ENCODE measurements around the gene DYNLRB2. TPM values are rescaled to one million over a fixed set of nuclear protein-coding genes. Genes with fewer than 3 reads are reported as not detected.

DYNLRB2 gene
- total RNA-seq: 5.3 TPM in 1 of 2 replicates, not detected in the other
- 2.3 TPM in 1 of 2 replicates, not detected in the other for polyA plus RNA-seq

- no peaks in the 10 kb centered on the region for H3K36me3 ChIP-seq
- no peaks in the 10 kb centered on the region for H3K4me1 ChIP-seq (ENCODE audit: low read depth)
- no peak within 1 kb of the TSS for H3K27ac ChIP-seq
- peaks cover 63% of the 10 kb centered on the region for H3K27me3 ChIP-seq
- H3K4me3 ChIP-seq: peak within 1 kb of the TSS; percentile 51
- no peak for TF ChIP-seq CTCF (IDR thresholded peaks at IDR 0.05; ENCODE audit: low read depth, low read length)
- H3K9me3 ChIP-seq (ENCODE audit: low read depth): no peaks in the 10 kb centered on the region
- DNase-seq (ENCODE audit: low read depth in 1 of 2, low spot score in 1 of 2): peak; percentile 92 to 96
Observed at GRCh38 chr16:80540516-80541305, at the start of gene DYNLRB2. Gene DYNLRB2, plus strand, starts transcription at chr16:80540993. Its CDS starts 84 bp downstream, at chr16:80541077.

DNA sequence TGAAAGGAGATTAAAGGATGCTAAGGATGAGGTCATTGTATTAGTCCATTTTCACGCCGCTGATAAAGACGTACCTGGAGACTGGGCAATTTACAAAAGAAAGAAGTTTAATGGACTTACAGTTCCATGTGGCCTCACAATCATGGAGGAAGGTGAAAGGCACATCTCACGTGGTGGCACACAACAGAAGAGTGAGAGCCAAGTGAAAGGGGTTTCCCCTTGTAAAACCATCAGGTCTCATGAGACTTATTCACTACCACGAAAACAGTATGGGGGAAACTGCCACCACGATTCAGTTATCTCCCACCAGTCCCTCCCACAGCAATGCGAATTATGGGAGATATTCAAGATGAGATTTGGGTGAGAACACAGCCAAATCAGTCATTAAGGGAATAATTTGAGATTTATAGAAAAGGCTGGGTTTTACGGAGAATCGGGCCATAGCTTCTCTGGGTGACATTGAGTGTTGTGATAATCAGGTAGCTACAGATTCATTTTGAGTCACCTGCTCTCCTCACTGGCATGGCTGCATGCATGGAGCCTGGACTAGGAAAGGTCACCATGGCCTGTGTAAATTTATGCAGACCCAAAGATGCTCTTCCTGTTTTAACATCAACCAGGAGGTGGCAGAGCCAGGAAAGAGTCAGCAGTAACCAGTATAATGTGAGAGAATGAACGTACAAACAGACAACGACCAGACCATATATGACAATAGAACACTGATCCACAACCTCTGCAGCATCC, 40.5 kb upstream of the DYNLRB2 start:
- H3K36me3 ChIP-seq: no peaks in the 10 kb centered on the region
- no peaks in the 10 kb centered on the region for H3K27me3 ChIP-seq
- no peak overlapping the region for H3K4me3 ChIP-seq
- H3K4me1 ChIP-seq (ENCODE audit: low read depth): no peaks in the 10 kb centered on the region
- no peak for DNase-seq (ENCODE audit: low read depth in 1 of 2, low spot score in 1 of 2)
- H3K27ac ChIP-seq: no peak overlapping the region
- no peaks in the 10 kb centered on the region for H3K9me3 ChIP-seq (ENCODE audit: low read depth)
- no peak for TF ChIP-seq CTCF (IDR thresholded peaks at IDR 0.05; ENCODE audit: low read depth, low read length)

DNA sequence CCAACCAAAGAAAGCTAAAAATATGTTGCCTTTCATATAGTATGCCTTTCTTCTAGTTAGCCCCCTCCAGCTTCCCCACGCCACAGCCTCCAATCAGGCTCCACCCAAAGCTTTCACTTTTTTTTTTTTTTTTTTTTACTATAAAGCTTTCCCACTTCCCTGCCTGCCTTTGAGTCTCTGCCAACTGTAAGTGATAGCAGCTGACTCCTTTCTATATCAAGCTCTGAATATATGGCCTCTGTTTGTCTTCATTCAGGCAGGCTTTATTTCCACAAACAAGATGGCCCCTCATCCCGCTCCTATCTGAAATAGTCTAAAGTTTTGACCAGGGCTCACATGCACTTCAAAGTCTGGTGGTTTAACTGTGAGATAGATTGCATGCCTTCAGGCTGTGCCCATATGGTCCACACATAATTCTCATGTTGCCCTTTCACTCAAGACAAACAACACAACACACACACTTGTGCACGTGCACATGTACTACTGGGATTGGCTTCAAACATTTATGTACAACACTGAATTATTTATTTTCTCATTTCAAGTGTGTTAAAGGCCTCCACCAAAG, 39.8 kb upstream of the DYNLRB2 start:
- Histone ChIP-seq H3K9me3 (ENCODE audit: low read depth) (no peaks in the 10 kb centered on the region), H3K27ac (no peak overlapping the region), H3K27me3 (no peaks in the 10 kb centered on the region), H3K4me3 (no peak overlapping the region), H3K36me3 (no peaks in the 10 kb centered on the region), H3K4me1 (ENCODE audit: low read depth) (no peaks in the 10 kb centered on the region)
- DNase-seq (ENCODE audit: low read depth in 1 of 2, low spot score in 1 of 2): no peak
- TF ChIP-seq CTCF (IDR thresholded peaks at IDR 0.05; ENCODE audit: low read depth, low read length): no peak

GRCh38 chr16:80503107-80503506, 37.7 kb upstream of the DYNLRB2 start:
- H3K27ac ChIP-seq: no peak overlapping the region
- TF ChIP-seq CTCF (IDR thresholded peaks at IDR 0.05; ENCODE audit: low read depth, low read length): no peak

DNA sequence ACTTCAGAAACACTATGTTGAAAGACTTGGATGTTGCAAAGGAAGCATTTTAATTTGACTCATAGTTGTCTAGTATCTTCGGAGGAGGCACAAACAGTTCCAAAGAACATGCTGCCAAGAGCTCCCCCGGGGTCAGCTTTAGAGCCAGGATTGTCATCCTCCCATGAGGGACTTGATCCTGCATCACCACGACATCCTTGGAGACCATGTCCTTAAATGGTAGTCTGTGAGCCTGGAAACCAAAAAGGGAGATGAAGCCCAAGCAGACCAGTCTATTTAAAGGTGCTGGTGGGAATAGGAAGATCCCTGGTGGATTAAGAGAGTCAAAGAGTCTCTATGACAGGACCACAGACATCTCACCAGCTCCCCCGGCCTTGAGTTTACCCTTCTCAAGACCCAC, 33.3 kb upstream of the DYNLRB2 start:
- TF ChIP-seq CTCF (IDR thresholded peaks at IDR 0.05; ENCODE audit: low read depth, low read length): no peak
- Histone ChIP-seq H3K27me3 (no peaks in the 10 kb centered on the region), H3K36me3 (no peaks in the 10 kb centered on the region), H3K27ac (no peak overlapping the region), H3K9me3 (ENCODE audit: low read depth) (no peaks in the 10 kb centered on the region), H3K4me1 (ENCODE audit: low read depth) (no peaks in the 10 kb centered on the region), H3K4me3 (no peak overlapping the region)
- DNase-seq (ENCODE audit: low read depth in 1 of 2, low spot score in 1 of 2): no peak

More at GRCh38 chr16:80503107-80503506, 37.7 kb upstream of the DYNLRB2 start:
- Histone ChIP-seq H3K4me1 (ENCODE audit: low read depth) (no peaks in the 10 kb centered on the region), H3K4me3 (no peak overlapping the region), H3K36me3 (no peaks in the 10 kb centered on the region), H3K27me3 (no peaks in the 10 kb centered on the region), H3K9me3 (ENCODE audit: low read depth) (no peaks in the 10 kb centered on the region)
- DNase-seq (ENCODE audit: low read depth in 1 of 2, low spot score in 1 of 2): no peak
